NCI-H128 (cell line): ENCODE results near the gene RESP18.
A peak's percentile ranks its signal among the peaks of the same experiment; 100 is the strongest.
"Not testable (repeated sequence)": the region's sequence is repeated elsewhere in the genome, so short reads cannot be mapped to it uniquely, and the experiment has no call there.

Experiments used
- DNase-seq: peaks from one replicate; lab custom pipeline; 2025; ENCODE audit not compliant: unreplicated experiment; lab: John Stamatoyannopoulos, UW

Gene RESP18

GRCh38 chr2:219325657-219326315, 6.8 kb downstream of the RESP18 start:
- no peak for DNase-seq

GRCh38 chr2:219325136-219325535, 7.4 kb downstream of the RESP18 start:
- no peak for DNase-seq

DNA sequence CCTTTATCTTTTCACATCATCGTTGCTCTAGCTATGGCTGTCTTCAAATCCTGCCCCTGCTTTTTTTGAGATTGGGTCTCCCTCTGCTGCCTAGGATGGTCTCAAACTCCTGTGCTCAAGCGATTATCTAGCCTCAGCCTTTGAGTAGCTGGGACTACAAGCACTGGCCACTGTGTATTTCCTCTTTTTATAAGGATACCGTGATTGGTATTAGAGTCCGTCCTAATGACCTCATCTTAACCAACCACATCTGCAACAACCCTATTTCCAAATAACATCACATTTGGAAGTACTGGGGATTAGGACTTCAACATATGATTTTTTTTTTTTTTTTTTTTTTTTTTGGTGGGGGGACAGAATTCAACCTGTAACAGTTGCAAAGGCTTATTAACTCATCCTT, 9.1 kb downstream of the RESP18 start:
- no peak for DNase-seq

DNA sequence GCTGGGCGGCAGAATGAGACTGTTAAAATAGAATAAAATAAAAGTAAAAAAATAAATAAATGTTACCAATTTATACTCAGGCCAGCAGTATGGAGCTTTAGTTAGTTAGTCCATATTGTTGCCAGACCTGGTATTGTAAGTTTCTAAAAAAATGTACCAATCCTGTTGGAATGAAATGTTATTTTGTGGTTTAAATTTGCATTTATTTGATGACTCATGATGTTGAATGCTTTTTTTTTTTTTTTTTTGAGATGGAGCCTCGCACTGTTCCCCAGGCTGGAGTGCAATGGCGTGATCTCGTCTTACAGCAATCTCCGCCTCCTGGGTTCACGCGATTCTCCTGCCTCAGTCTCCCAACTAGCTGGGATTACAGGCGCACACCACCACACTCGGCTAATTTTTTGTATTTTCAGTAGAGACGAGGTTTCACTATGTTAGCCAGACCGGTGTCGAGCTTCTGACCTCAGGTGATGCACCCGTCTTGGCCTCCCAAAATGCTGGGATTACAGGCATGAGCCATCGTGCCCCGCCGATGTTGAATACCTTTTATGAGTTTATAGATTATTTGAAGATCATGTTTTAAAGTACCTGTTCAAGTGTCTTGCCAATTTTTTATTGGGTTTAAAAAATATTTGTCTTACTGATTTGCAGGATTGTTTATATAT, 17.6 kb downstream of the RESP18 start:
- no peak for DNase-seq

GRCh38 chr2:219312683-219313263, 19.8 kb downstream of the RESP18 start:
- not testable (repeated sequence) for DNase-seq

GRCh38 chr2:219309278-219309677, 23.3 kb downstream of the RESP18 start, which contains the start of gene PTPRN:
Gene PTPRN, minus strand, starts transcription at chr2:219309401. Its CDS starts 69 bp downstream, at chr2:219309332.
- peak; percentile 52 for DNase-seq

- DNase-seq, result no peak
Measured at GRCh38 chr2:219308142-219309101, 24.1 kb downstream of the RESP18 start.

DNA sequence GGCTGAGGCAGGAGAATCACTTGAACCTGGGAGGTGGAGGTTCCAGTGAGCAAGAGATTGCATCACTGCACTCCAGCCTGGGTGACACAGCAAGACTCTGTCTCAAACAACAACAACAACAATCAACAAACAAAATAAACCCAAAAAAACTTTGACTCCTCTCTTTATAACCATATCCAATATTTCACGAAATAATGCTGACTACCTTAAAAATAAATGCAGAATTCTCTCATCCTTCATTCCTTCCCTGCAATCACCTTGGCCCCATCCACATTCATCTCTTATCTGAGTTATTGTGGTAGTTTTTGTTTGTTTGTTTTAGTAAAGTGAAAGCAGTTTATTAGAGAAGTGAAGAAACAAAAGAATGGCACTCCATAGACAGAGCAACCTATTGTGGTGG, 26.5 kb downstream of the RESP18 start:
- no peak for DNase-seq

GRCh38 chr2:219304223-219304622, 28.3 kb downstream of the RESP18 start:
- DNase-seq, result no peak

- no peak for DNase-seq
Measured at GRCh38 chr2:219302412-219302968, 30.1 kb downstream of the RESP18 start.

DNA sequence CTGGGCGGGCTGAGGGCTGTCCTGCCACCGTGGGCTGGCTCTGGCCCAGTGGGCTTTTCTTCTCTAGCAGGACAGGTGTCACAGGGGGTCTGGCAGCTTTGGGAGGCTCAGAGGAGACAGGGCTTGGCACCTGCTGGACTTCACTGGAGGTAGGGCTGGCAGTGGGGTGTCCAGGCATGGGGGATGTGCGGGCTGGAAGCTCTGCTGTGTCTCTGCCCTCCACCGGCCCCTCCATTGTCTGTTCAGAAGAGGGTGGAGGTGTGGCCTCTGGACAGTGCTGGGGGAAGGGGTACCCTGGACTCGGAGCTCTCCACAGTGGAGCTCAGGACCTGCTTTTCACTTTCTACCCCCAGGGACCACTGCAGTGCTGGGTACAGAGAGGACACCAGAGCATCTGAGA, 32.5 kb downstream of the RESP18 start:
- DNase-seq, result no peak

DNA sequence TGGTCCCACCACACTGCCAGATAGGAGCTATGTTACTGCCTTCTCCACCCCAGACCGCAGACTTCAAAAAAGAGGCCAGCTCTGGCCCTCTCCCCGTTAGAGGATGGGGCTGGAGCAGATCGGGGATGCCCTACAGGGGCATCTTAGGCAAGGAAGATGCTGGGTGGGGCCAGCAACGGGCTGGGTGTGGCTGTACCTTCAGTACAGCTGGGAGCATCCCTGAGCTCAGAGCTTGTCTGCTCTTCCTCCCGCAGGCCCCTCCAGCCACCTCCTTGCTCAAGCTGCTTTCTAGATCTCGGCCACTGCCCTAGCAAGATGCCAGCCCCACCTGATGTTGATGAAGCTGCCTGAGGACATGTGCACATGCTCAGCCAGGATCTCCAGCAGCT, 33.2 kb downstream of the RESP18 start:
- DNase-seq, result no peak

DNA sequence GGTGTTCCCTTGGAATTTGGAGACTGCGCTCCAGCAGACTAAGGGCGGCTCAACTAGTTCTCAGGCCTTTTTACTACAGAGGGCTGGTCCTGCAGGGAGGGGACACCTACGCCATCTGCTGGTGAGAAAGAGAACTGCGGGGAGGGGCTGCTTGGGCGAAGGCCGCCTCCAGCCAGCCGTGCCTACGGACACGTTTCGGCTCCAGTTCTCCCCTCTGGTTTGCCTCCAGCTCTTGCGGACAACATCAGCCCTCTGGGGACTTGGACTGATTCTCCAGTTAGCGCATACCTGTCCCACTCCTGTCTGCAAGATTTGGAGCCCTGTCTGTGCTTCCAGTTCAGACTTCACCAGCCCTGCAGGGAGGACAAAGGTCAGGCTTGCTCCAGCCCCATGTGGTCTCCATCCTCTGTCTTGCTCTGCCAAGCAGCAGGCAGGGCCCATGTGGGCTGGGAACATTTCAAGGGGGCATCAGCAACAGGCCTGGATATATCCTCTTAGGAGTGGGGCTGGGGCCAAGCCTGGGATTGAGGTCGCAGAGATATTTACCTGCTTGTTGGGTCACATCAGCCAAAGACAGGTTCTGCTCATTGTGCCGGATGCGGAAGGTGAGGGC, 33.7 kb downstream of the RESP18 start:
- DNase-seq, result peak; percentile 41

DNA sequence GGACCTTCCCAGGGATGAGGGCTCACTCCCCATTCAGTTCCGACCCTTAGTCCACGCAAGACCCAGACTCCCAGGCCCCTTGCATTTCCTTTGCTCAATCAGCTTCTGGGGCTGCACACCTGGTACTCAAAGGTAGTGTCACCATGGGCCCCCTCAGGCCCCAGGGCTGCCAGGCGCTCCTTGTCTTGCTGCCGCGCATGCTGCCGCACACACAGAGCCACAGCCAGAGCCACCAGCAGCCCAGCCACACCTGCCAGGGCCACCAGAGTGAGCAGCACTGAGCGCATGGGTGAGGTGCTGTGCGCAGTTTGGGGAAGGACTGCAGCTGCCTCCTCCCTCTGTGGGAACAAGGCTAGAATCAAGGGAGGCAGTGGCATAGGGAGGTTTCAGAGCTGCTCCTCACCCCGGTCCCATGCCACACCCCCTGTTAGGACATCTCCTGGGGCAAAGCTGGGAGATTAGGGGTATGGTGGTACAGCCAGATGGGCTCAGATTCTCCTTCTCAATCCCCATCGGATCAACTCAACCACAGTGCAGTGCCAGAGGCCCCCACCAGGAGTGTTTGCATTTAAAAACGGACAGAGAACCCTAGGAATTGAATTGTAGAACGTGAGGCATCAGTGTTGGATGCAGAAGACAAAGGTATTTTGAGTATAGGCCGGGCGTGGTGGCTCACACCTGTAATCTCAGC, 34.6 kb downstream of the RESP18 start:
- DNase-seq, result no peak

GRCh38 chr2:219296631-219297391, 35.7 kb downstream of the RESP18 start:
- no peak for DNase-seq

DNA sequence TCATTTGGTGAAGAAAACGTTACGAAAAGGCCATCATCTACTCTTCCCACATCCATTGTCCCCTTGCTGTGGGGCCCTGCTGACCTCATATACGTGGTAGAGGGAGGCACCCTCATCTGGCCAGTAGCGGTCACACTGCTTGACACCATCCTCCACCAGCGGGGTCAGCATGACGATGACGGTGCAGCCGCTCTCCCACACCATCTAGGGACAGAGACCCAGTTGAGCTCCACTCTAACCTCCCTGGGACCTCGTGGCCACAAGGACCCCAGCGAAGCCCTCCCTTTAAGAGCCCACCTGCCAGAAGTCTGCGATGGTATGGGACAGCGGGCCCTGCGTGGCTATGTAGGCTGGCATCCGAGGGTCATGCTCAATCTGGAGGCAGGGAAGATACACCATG, 36.4 kb downstream of the RESP18 start:
- no peak for DNase-seq

DNA sequence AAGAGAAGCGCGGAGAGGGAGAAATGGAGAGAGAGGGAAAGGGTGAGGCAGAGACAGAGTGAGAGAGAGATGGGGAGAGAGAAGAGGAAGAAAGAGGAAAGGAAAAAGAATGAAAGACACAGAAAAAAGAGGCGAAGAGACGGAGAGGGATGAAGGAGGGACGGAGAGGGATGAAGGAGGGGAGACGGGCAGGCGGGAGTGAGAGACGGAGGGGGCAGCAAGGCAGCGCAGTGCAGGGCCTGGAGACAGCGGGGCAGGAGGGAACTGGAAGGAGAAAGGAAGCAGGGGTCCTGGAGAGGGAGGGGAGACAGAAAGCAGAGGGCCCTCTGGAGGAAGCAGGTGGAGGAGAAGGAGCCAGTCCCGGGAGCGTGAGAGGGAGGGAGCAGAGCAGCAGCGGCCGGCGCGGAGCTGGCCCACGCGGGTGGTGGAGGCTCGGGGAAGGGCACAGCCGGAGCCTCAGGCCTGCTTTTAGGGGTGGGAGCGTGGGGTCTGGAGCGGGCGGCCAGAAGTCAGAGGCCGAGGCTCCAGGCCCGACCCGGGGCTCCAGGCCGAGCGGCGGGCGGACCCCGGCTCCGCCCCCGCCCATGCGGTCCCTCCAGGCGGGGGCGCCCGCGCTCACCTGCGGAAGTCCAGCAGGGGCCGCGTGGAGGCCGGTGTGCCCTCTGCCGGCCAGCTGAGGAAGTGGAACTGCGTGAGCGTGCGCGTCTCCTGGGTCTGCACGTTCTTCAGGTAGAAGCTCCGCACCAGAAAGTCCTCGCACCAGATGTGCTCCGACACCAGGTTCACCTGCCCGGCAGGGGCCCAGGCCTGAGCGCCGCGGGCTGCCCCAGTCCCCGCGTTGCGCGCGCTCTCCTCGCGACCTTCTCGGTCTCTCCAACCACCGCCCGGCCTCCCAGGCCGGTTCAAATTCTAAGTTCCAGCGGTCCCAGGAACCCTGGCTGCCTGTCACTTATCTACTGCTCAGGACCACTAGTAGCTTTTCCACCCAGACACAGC, 37.9 kb downstream of the RESP18 start:
- peak; percentile 61 for DNase-seq

DNA sequence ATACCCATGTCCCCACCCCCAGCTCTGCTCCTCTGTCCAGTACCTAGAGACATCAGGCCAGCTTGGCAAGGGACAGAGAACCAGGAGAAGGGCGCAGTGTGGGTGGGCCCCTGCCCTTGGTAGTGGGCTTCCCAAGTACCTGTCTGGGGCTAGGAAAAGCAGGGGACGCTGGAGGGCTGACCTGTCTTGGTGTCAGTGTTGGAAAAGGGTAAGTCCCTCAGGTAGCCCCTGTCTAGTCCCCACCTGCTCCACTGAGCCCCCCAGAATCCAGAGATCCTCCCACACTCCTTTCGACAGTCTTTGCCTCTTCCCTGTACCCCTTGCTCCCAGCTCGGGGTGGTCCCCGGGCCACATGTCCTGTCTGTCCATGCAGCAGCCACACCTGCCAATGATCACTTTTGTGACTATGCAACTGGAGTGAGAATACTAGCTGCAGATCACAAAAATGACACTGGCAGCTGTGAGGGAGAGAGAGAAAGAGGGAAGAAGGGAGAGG, 38.8 kb downstream of the RESP18 start:
- DNase-seq, result no peak
